ENCODE measurements around the gene TLX1. TPM values are rescaled to one million over a fixed set of nuclear protein-coding genes. Genes with fewer than 3 reads are reported as not detected.

The TLX1 gene
- total RNA-seq, 2 donors from 2014 or later = not detected

- Mint-ChIP-seq H3K36me3 (ENCODE audit: insufficient read depth in 2 of 2) (no peaks in the 10 kb centered on the region), H3K27ac (no peak overlapping the region), H3K4me3 (no peak overlapping the region), H3K9me3 (no peaks in the 10 kb centered on the region), H3K27me3 (ENCODE audit: low read depth) (peaks cover 85% of the 10 kb centered on the region), H3K4me1 (ENCODE audit: low read depth) (peaks cover 11% of the 10 kb centered on the region)
- ATAC-seq (replicated peaks in 1 of 2) = peak; percentile 54 to 61
- peak in 1 of 2 donors; percentile 27 for DNase-seq
Observed at GRCh38 chr10:101158459-101159058, 27.5 kb downstream of the TLX1 start.

GRCh38 chr10:101161494-101162299 is 30.6 kb downstream of the TLX1 start:
- Mint-ChIP-seq H3K4me1 (ENCODE audit: low read depth) (peaks cover 11% of the 10 kb centered on the region), H3K9me3 (no peaks in the 10 kb centered on the region), H3K36me3 (ENCODE audit: insufficient read depth in 2 of 2) (no peaks in the 10 kb centered on the region), H3K27me3 (ENCODE audit: low read depth) (peaks cover 79% of the 10 kb centered on the region), H3K27ac (no peak overlapping the region), H3K4me3 (peak overlapping the region; percentile 2 to 7)
- DNase-seq = peak; percentile 61 to 72
- peak; percentile 68 to 72 for ATAC-seq (replicated peaks in 1 of 2)

- Mint-ChIP-seq H3K4me1 (ENCODE audit: low read depth) (peaks cover 11% of the 10 kb centered on the region), H3K36me3 (ENCODE audit: insufficient read depth in 2 of 2) (no peaks in the 10 kb centered on the region), H3K27ac (no peak overlapping the region), H3K27me3 (ENCODE audit: low read depth) (peaks cover 72% of the 10 kb centered on the region), H3K9me3 (no peaks in the 10 kb centered on the region), H3K4me3 (no peak overlapping the region)
- DNase-seq (no peak), ATAC-seq (replicated peaks in 1 of 2) (no peak)
Observed at GRCh38 chr10:101162677-101163076, 31.6 kb downstream of the TLX1 start.

GRCh38 chr10:101164020-101164419 is 32.9 kb downstream of the TLX1 start:
- no peak overlapping the region for H3K4me3 Mint-ChIP-seq
- DNase-seq (no peak), ATAC-seq (replicated peaks in 1 of 2) (no peak)
- H3K4me1 Mint-ChIP-seq (ENCODE audit: low read depth) = peaks cover 11% of the 10 kb centered on the region
- H3K27me3 Mint-ChIP-seq (ENCODE audit: low read depth) = peaks cover 62% of the 10 kb centered on the region
- no peaks in the 10 kb centered on the region for H3K9me3 Mint-ChIP-seq
- no peaks in the 10 kb centered on the region for H3K36me3 Mint-ChIP-seq (ENCODE audit: insufficient read depth in 2 of 2)
- H3K27ac Mint-ChIP-seq = no peak overlapping the region

GRCh38 chr10:101165736-101166135 is 34.6 kb downstream of the TLX1 start:
- DNase-seq = no peak
- Mint-ChIP-seq H3K4me1 (ENCODE audit: low read depth) (peaks cover 11% of the 10 kb centered on the region), H3K9me3 (no peaks in the 10 kb centered on the region), H3K27ac (no peak overlapping the region), H3K36me3 (ENCODE audit: insufficient read depth in 2 of 2) (no peaks in the 10 kb centered on the region), H3K4me3 (no peak overlapping the region), H3K27me3 (ENCODE audit: low read depth) (peaks cover 61% of the 10 kb centered on the region)
- no peak for ATAC-seq (replicated peaks in 1 of 2)

- H3K4me1 Mint-ChIP-seq (ENCODE audit: low read depth) = peaks cover 9% of the 10 kb centered on the region
- no peak for DNase-seq
- H3K36me3 Mint-ChIP-seq (ENCODE audit: insufficient read depth in 2 of 2) = no peaks in the 10 kb centered on the region
- no peak for ATAC-seq (replicated peaks in 1 of 2)
- peaks cover 54% of the 10 kb centered on the region for H3K27me3 Mint-ChIP-seq (ENCODE audit: low read depth)
- no peak overlapping the region for H3K27ac Mint-ChIP-seq
- no peak overlapping the region for H3K4me3 Mint-ChIP-seq
- H3K9me3 Mint-ChIP-seq = no peaks in the 10 kb centered on the region
Observed at GRCh38 chr10:101166430-101166829, 35.3 kb downstream of the TLX1 start.

- Mint-ChIP-seq H3K27ac (no peak overlapping the region), H3K9me3 (peaks cover 4 to 6% of the 10 kb centered on the region in 2 donors), H3K4me1 (ENCODE audit: low read depth) (no peaks in the 10 kb centered on the region), H3K36me3 (ENCODE audit: insufficient read depth in 2 of 2) (peaks cover 5 to 14% of the 10 kb centered on the region in 2 donors), H3K27me3 (ENCODE audit: low read depth) (peaks cover 55% of the 10 kb centered on the region), H3K4me3 (no peak overlapping the region)
- no peak for DNase-seq
- no peak for ATAC-seq (replicated peaks in 1 of 2)
Observed at GRCh38 chr10:101172741-101173140, 41.6 kb downstream of the TLX1 start.

GRCh38 chr10:101174319-101174718 is 43.2 kb downstream of the TLX1 start:
- Mint-ChIP-seq H3K4me1 (ENCODE audit: low read depth) (no peaks in the 10 kb centered on the region), H3K9me3 (peaks cover 4 to 6% of the 10 kb centered on the region in 2 donors), H3K4me3 (no peak overlapping the region), H3K27me3 (ENCODE audit: low read depth) (peaks cover 51% of the 10 kb centered on the region), H3K27ac (no peak overlapping the region), H3K36me3 (ENCODE audit: insufficient read depth in 2 of 2) (peaks cover 5 to 14% of the 10 kb centered on the region in 2 donors)
- DNase-seq (no peak), ATAC-seq (replicated peaks in 1 of 2) (no peak)

- ATAC-seq (replicated peaks in 1 of 2) = no peak
- no peak for DNase-seq
- Mint-ChIP-seq H3K27ac (no peak overlapping the region), H3K9me3 (peaks cover 4 to 6% of the 10 kb centered on the region in 2 donors), H3K36me3 (ENCODE audit: insufficient read depth in 2 of 2) (peaks cover 5 to 14% of the 10 kb centered on the region in 2 donors), H3K27me3 (ENCODE audit: low read depth) (peaks cover 55% of the 10 kb centered on the region), H3K4me3 (no peak overlapping the region), H3K4me1 (ENCODE audit: low read depth) (no peaks in the 10 kb centered on the region)
Observed at GRCh38 chr10:101176577-101176976, 45.5 kb downstream of the TLX1 start.

GRCh38 chr10:101182936-101183335 is 51.8 kb downstream of the TLX1 start:
- ATAC-seq (replicated peaks in 1 of 2) (peak in 1 of 2 donors; percentile 26), DNase-seq (no peak)
- no peaks in the 10 kb centered on the region for H3K9me3 Mint-ChIP-seq
- H3K27me3 Mint-ChIP-seq (ENCODE audit: low read depth) = peaks cover 7% of the 10 kb centered on the region
- no peak overlapping the region for H3K27ac Mint-ChIP-seq
- H3K4me1 Mint-ChIP-seq (ENCODE audit: low read depth) = no peaks in the 10 kb centered on the region
- H3K36me3 Mint-ChIP-seq (ENCODE audit: insufficient read depth in 2 of 2) = no peaks in the 10 kb centered on the region
- no peak overlapping the region for H3K4me3 Mint-ChIP-seq

GRCh38 chr10:101183458-101184183 is 52.5 kb downstream of the TLX1 start:
- no peaks in the 10 kb centered on the region for H3K4me1 Mint-ChIP-seq (ENCODE audit: low read depth)
- H3K4me3 Mint-ChIP-seq = no peak overlapping the region
- H3K9me3 Mint-ChIP-seq = no peaks in the 10 kb centered on the region
- no peaks in the 10 kb centered on the region for H3K36me3 Mint-ChIP-seq (ENCODE audit: insufficient read depth in 2 of 2)
- peaks cover 6% of the 10 kb centered on the region for H3K27me3 Mint-ChIP-seq (ENCODE audit: low read depth)
- no peak for DNase-seq
- H3K27ac Mint-ChIP-seq = no peak overlapping the region
- ATAC-seq (replicated peaks in 1 of 2) = no peak
